Medulla oblongata (tissue), 1 donor: Measurements from ENCODE around the gene DMRTA1.
"Not testable (repeated sequence)": the region's sequence is repeated elsewhere in the genome, so short reads cannot be mapped to it uniquely, and the experiment has no call there.

ENCODE experiments used
- DNase-seq: peaks from one replicate; pipeline ENCODE4 v3.0.0-alpha.2; 2015; ENCODE audit errors: extremely low spot score

Gene DMRTA1

DNA sequence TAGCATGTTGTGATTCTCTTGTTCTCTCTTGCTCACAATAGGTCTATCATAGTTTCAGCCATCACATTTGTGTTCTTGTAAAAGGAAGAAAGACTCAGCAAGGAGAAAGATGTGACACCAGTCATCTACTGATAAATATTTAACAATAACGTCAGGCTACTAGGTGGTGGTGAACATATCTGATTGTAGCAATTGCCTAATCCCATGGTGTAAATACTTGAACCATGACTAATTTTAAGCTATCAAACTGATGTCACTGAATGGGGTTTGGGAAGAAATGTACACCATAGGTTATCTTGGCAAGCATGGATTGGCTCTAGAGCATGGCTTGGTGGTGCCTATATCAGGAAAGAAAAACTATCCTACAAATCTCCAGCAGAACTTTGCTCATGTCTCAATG lies 16.6 kb downstream of the DMRTA1 start:
- DNase-seq = no peak

DNA sequence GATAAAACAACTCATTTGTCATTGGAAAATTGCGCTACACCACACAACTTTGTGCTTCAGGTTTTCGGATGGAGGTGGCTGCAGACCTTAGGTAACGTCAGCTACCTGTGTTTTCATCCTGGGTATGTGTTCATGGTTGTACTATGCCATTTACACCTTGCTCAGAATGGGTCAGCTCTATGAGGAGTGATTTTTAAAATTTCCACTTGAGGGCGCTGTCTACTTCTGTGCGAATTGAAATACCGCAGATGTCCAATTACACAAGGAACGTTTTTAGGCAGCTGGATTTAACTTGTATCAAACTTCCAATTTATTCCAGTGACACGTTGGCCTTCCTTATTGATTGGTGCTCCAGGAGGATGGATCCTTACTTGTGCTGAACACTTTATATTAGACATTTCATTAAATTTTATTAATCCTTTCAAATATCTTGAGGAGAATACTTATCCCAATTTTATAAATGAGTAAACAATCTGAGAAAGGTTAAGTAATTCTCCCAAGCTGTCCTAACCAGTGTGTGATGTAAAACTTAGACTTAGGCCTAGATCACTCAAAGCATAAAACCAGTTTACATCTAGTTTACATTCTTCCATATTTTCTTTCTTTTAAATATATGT lies 23.4 kb downstream of the DMRTA1 start:
- peak; percentile 59 for DNase-seq

DNA sequence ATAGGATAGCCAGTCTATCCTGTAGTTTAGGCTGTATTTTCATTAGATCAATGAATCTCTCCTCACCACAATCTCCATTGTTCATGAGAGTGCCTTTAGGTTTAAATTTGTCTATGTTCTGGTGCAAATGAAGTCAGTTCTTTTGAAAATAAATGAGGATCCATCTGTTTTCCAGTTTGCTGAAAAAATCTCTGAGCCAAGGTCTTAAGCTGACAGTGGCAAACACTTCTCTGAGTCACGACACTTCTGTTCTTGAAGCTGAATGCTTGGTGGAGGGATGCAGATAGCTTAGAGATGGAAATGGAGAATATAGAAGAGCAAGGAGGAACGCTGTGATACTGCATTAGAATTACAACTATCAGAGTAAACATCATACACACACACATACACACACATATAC lies 34.9 kb downstream of the DMRTA1 start:
- no peak for DNase-seq

DNA sequence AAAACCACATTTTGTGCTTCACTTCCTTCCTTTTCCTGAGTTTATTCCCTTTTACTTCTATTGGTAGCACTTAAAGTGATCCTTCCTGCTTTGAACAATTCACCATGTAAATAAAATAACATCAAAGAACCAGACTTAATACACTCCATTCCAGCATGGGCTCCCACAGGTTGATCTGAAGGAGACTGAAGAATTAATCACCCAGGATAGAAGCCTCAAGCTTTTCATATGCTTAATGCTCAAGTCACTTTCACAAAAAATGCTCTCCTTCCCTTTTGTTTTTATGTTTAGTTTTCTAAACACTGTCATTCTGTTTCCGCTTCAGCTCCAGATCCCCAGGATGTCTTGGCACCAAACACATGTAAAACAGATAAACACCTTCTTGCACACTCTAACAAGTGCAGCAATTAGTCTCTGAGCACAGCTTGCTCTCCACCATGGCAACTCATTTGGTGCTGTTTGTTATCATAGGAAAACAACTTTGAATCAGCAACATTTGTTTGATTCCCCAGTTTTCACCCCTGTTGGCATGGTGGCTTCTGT lies 37.0 kb downstream of the DMRTA1 start:
- DNase-seq = no peak

DNA sequence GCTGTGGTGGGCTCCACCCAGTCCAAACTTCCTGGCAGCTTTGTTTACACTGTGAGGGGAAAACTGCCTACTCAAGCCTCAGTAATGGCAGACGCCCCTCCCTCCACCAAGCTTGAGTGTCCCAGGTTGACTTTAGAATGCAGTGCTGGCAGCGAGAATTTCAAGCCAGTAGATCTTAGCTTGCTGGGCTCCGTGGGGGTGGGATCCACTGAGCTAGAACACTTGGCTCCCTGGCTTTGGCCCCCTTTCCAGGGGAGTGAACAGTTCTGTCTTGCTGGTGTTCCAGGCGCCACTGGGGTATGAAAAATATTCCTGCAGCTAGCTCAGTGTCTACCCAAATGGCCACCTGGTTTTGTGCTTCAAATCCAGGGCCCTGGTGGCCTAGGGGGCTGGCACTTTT lies 49.6 kb downstream of the DMRTA1 start:
- not testable (repeated sequence) for DNase-seq
